GM23338 (cell line): ENCODE measurements around the gene ST8SIA4. TPM values are rescaled to one million over a fixed set of nuclear protein-coding genes. Genes with fewer than 3 reads are reported as not detected.

Source experiments
- ATAC-seq: fragments of 200-7000 bp; cut with Tn5 transposase; 3 replicates; pipeline ENCODE4 v1.9.1; 2020
- DNase-seq: peaks from one replicate; pipeline ENCODE4 v3.0.0-alpha.2; 2015; ENCODE audit warnings: low spot score
- H2AFZ ChIP-seq: fragments of 200-600 bp; sonication (generic); 2 replicates; pipeline ENCODE4 v1.8.0; 2016; ENCODE audit warnings: antibody characterized with exemption, mild to moderate bottlenecking, moderate library complexity
- H3F3A ChIP-seq: fragments of 200-600 bp; sonication (generic); replicated peaks from 2 replicates; pipeline ENCODE4 v1.8.0; 2017; ENCODE audit warnings: antibody characterized with exemption, mixed run types, low read depth
- H3K27ac ChIP-seq: fragments of 200-600 bp; sonication (generic); 2 replicates; pipeline ENCODE4 v1.6.1; 2016; ENCODE audit warnings: low read depth
- H3K27me3 ChIP-seq: fragments of 200-600 bp; sonication (generic); 2 replicates; pipeline ENCODE4 v1.8.0; 2016; ENCODE audit warnings: mild to moderate bottlenecking, mixed run types, moderate library complexity; ENCODE audit not compliant: insufficient read depth
- H3K36me3 ChIP-seq: fragments of 200-600 bp; sonication (generic); 2 replicates; pipeline ENCODE4 v1.8.0; 2016; ENCODE audit warnings: mild to moderate bottlenecking; ENCODE audit not compliant: insufficient read depth
- H3K4me1 ChIP-seq: fragments of 200-600 bp; sonication (generic); 2 replicates; pipeline ENCODE4 v1.8.0; 2016; ENCODE audit warnings: mild to moderate bottlenecking, moderate library complexity; ENCODE audit not compliant: insufficient read depth
- H3K4me2 ChIP-seq: fragments of 200-600 bp; sonication (generic); 2 replicates; pipeline ENCODE4 v1.7.1; 2017; ENCODE audit warnings: mixed run types
- H3K4me3 ChIP-seq: fragments of 200-600 bp; sonication (generic); 2 replicates; pipeline ENCODE4 v1.6.1; 2016; ENCODE audit warnings: mixed run types
- H3K79me2 ChIP-seq: fragments of 200-600 bp; sonication (generic); replicated peaks from 2 replicates; pipeline ENCODE4 v1.8.0; 2017; ENCODE audit warnings: mild to moderate bottlenecking; ENCODE audit not compliant: insufficient read depth
- H3K9me2 ChIP-seq: fragments of 200-600 bp; sonication (generic); 2 replicates; pipeline ENCODE4 v1.8.0; 2017; ENCODE audit not compliant: insufficient read depth
- H4K20me1 ChIP-seq: fragments of 200-600 bp; sonication (generic); replicated peaks from 2 replicates; pipeline ENCODE4 v1.8.0; 2017; ENCODE audit warnings: mild to moderate bottlenecking; ENCODE audit not compliant: insufficient read depth
- H3K27ac Mint-ChIP-seq: 2 replicates; pipeline ENCODE4 v1.8.0; 2020; ENCODE audit warnings: inconsistent platforms, mild to moderate bottlenecking, moderate library complexity, mixed read lengths
- H3K27me3 Mint-ChIP-seq: 3 replicates; pipeline ENCODE4 v1.8.0; 2022; ENCODE audit warnings: low read depth, mild to moderate bottlenecking, moderate library complexity, mixed read lengths, inconsistent platforms; ENCODE audit not compliant: insufficient read depth, poor library complexity
- H3K36me3 Mint-ChIP-seq: 3 replicates; pipeline ENCODE4 v1.8.0; 2021; ENCODE audit warnings: low read depth, mild to moderate bottlenecking, inconsistent platforms, moderate library complexity, mixed read lengths
- H3K4me1 Mint-ChIP-seq: 3 replicates; pipeline ENCODE4 v1.8.0; 2020; ENCODE audit warnings: mild to moderate bottlenecking, inconsistent platforms, mixed read lengths
- H3K4me3 Mint-ChIP-seq: 3 replicates; pipeline ENCODE4 v1.8.0; 2021; ENCODE audit warnings: moderate library complexity, mild to moderate bottlenecking, inconsistent platforms, mixed read lengths
- H3K9me3 Mint-ChIP-seq: 3 replicates; pipeline ENCODE4 v1.8.0; 2020; ENCODE audit warnings: moderate library complexity, mild to moderate bottlenecking, inconsistent platforms, mixed read lengths
- CREB1 ChIP-seq: fragments of 250-450 bp; sonication (Bioruptor Pico); IDR thresholded peaks from 2 replicates; pipeline ENCODE4 v1.5.0; 2020; ENCODE audit warnings: low read depth, mild to moderate bottlenecking, moderate library complexity
- EZH2 ChIP-seq: fragments of 200-600 bp; sonication (generic); IDR thresholded peaks from one replicate; pipeline ENCODE4 v1.8.0; 2017; ENCODE audit warnings: antibody characterized with exemption, mild to moderate bottlenecking, low read depth; ENCODE audit not compliant: unreplicated experiment
- EZH2phosphoT487 ChIP-seq: fragments of 200-600 bp; sonication (generic); IDR thresholded peaks from one replicate; pipeline ENCODE4 v1.8.1; 2018; ENCODE audit warnings: antibody characterized with exemption; ENCODE audit not compliant: unreplicated experiment
- JUNB ChIP-seq: IDR thresholded peaks from one replicate; pipeline ENCODE4 v1.6.1; 2016; ENCODE audit warnings: antibody characterized with exemption; ENCODE audit not compliant: unreplicated experiment
- NANOG ChIP-seq: IDR thresholded peaks from 2 replicates; pipeline ENCODE4 v1.6.1; 2016; ENCODE audit warnings: antibody characterized with exemption, borderline replicate concordance
- POLR2AphosphoS5 ChIP-seq: IDR thresholded peaks from 2 replicates; pipeline ENCODE4 v1.6.1; 2016; ENCODE audit warnings: antibody characterized with exemption, low read depth
- STAT1 ChIP-seq: IDR thresholded peaks from one replicate; pipeline ENCODE4 v1.6.1; 2016; ENCODE audit warnings: antibody characterized with exemption; ENCODE audit not compliant: unreplicated experiment
- ZNF114 ChIP-seq: fragments of 250-450 bp; sonication (Bioruptor Pico); IDR thresholded peaks from 2 replicates; pipeline ENCODE4 v1.5.0; 2020; ENCODE audit warnings: mild to moderate bottlenecking, moderate library complexity
- ZNF331 ChIP-seq: fragments of 250-450 bp; sonication (Bioruptor Pico); IDR thresholded peaks from 2 replicates; pipeline ENCODE4 v1.5.0; 2020; ENCODE audit warnings: low read depth, mild to moderate bottlenecking, moderate library complexity
- polyA plus RNA-seq: library from polyadenylated mRNA; unstranded; fragments of >200 nt; fragmentation: Nextera tagmentation; extraction: Ambion mirVana; gene quantifications from 2 replicates; pipeline ENCODE4 v1.2.1, GENCODE V29; 2016
- total RNA-seq: library from RNA; depleted of rRNA; stranded (reverse); fragments of >200 nt; shearing (Covaris generic); gene quantifications from 2 replicates; pipeline ENCODE4 v1.2.3, GENCODE V29; 2014
- TF ChIP-seq, protein P1 (sequence below): fragments of 250-450 bp; sonication (Bioruptor Pico); IDR thresholded peaks from 2 replicates; pipeline ENCODE4 v1.5.0; 2020; ENCODE audit warnings: mild to moderate bottlenecking, moderate library complexity
- TF ChIP-seq, protein P2 (sequence below): IDR thresholded peaks from 2 replicates; pipeline ENCODE4 v1.6.1; 2016; ENCODE audit warnings: antibody characterized with exemption
- TF ChIP-seq, protein P3 (sequence below): IDR thresholded peaks from one replicate; pipeline ENCODE4 v1.6.1; 2018; ENCODE audit warnings: antibody characterized with exemption; ENCODE audit not compliant: unreplicated experiment

ST8SIA4 gene
- total and polyA plus RNA-seq, 2 experiments from 2014 or later = 0.11 to 0.28 TPM

DNA sequence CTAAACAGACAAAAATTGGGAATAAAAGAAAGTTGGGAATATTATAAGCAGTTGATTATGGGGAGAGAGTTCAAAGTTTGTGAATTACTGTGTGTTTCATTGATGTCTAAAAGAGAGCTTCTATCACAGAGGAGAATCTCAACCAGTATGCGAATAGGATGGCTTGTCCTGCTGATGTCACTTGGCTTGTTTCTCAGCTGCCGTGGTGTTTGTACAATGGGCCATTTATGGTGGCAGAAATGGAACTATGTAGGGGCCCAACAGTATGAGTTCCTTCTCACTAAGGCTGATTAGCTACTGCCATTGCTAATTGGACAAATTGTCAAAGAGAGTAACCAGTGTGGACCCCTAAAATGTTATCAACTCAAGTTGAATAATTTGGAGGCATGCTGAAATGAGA, 103.9 kb downstream of the ST8SIA4 start (continued):
- TF ChIP-seq, protein P1, sequence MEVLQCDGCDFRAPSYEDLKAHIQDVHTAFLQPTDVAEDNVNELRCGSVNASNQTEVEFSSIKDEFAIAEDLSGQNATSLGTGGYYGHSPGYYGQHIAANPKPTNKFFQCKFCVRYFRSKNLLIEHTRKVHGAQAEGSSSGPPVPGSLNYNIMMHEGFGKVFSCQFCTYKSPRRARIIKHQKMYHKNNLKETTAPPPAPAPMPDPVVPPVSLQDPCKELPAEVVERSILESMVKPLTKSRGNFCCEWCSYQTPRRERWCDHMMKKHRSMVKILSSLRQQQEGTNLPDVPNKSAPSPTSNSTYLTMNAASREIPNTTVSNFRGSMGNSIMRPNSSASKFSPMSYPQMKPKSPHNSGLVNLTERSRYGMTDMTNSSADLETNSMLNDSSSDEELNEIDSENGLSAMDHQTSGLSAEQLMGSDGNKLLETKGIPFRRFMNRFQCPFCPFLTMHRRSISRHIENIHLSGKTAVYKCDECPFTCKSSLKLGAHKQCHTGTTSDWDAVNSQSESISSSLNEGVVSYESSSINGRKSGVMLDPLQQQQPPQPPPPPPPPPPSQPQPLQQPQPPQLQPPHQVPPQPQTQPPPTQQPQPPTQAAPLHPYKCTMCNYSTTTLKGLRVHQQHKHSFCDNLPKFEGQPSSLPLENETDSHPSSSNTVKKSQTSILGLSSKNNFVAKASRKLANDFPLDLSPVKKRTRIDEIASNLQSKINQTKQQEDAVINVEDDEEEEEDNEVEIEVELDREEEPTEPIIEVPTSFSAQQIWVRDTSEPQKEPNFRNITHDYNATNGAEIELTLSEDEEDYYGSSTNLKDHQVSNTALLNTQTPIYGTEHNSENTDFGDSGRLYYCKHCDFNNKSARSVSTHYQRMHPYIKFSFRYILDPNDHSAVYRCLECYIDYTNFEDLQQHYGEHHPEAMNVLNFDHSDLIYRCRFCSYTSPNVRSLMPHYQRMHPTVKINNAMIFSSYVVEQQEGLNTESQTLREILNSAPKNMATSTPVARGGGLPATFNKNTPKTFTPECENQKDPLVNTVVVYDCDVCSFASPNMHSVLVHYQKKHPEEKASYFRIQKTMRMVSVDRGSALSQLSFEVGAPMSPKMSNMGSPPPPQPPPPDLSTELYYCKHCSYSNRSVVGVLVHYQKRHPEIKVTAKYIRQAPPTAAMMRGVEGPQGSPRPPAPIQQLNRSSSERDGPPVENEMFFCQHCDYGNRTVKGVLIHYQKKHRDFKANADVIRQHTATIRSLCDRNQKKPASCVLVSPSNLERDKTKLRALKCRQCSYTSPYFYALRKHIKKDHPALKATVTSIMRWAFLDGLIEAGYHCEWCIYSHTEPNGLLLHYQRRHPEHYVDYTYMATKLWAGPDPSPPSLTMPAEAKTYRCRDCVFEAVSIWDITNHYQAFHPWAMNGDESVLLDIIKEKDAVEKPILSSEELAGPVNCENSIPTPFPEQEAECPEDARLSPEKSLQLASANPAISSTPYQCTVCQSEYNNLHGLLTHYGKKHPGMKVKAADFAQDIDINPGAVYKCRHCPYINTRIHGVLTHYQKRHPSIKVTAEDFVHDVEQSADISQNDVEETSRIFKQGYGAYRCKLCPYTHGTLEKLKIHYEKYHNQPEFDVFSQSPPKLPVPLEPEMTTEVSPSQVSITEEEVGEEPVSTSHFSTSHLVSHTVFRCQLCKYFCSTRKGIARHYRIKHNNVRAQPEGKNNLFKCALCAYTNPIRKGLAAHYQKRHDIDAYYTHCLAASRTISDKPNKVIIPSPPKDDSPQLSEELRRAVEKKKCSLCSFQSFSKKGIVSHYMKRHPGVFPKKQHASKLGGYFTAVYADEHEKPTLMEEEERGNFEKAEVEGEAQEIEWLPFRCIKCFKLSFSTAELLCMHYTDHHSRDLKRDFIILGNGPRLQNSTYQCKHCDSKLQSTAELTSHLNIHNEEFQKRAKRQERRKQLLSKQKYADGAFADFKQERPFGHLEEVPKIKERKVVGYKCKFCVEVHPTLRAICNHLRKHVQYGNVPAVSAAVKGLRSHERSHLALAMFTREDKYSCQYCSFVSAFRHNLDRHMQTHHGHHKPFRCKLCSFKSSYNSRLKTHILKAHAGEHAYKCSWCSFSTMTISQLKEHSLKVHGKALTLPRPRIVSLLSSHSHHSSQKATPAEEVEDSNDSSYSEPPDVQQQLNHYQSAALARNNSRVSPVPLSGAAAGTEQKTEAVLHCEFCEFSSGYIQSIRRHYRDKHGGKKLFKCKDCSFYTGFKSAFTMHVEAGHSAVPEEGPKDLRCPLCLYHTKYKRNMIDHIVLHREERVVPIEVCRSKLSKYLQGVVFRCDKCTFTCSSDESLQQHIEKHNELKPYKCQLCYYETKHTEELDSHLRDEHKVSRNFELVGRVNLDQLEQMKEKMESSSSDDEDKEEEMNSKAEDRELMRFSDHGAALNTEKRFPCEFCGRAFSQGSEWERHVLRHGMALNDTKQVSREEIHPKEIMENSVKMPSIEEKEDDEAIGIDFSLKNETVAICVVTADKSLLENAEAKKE = no peak
- TF ChIP-seq ZNF114 (no peak), CREB1 (CRISPR knock-in tag) (no peak), STAT1 (no peak), NANOG (no peak), EZH2phosphoT487 (no peak), JUNB (no peak), POLR2AphosphoS5 (no peak), EZH2 (no peak)
- TF ChIP-seq, protein P2, sequence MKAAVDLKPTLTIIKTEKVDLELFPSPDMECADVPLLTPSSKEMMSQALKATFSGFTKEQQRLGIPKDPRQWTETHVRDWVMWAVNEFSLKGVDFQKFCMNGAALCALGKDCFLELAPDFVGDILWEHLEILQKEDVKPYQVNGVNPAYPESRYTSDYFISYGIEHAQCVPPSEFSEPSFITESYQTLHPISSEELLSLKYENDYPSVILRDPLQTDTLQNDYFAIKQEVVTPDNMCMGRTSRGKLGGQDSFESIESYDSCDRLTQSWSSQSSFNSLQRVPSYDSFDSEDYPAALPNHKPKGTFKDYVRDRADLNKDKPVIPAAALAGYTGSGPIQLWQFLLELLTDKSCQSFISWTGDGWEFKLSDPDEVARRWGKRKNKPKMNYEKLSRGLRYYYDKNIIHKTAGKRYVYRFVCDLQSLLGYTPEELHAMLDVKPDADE = no peak

DNA sequence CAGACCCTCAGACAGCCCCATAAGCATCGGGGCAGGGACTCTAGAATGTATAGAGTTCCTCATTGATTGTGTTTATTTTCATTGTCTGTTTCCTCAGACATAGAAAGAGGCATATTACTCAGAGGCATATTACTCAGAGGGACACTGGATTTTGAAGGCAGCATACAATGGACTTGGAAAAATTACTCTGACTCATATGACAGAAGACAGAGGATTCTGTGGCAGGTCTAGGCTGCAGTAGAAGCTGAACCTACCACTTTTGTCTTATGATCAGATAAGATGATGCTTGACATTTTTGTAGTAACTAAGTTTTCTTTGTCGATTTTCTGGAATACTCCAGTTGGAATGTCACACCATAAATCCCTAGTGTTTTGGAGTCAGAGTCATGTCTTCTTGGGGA, 105.2 kb downstream of the ST8SIA4 start:
- H3K9me2 ChIP-seq = 0 out of 2 replicates have a peak, but pooled peaks cover 12% of the 10 kb centered on the region
- peaks cover 17% of the 10 kb centered on the region for H3K9me3 Mint-ChIP-seq
- no peaks in the 10 kb centered on the region for H4K20me1 ChIP-seq
- H3K27ac Mint-ChIP-seq = no peak overlapping the region
- H3K36me3 ChIP-seq = no peaks in the 10 kb centered on the region
- no peak overlapping the region for H3K4me3 ChIP-seq
- no peaks in the 10 kb centered on the region for H3K79me2 ChIP-seq
- H3K27me3 Mint-ChIP-seq = no peaks in the 10 kb centered on the region
- H3K4me3 Mint-ChIP-seq = no peak overlapping the region
- H3K27ac ChIP-seq = no peak overlapping the region
- no peak for DNase-seq
- H2AFZ ChIP-seq = no peak overlapping the region
- no peaks in the 10 kb centered on the region for H3K27me3 ChIP-seq
- H3F3A ChIP-seq = no peaks in the 10 kb centered on the region
- H3K4me1 ChIP-seq = no peaks in the 10 kb centered on the region
- ATAC-seq = no peak
- no peak overlapping the region for H3K4me2 ChIP-seq
- no peaks in the 10 kb centered on the region; the same call in 2 of the 3 replicates for H3K4me1 Mint-ChIP-seq
- H3K36me3 Mint-ChIP-seq = peaks cover under 1% of the 10 kb centered on the region
- TF ChIP-seq CREB1 (CRISPR knock-in tag) (no peak), ZNF114 (no peak), ZNF331 (CRISPR knock-in tag) (no peak), EZH2phosphoT487 (no peak), NANOG (no peak), JUNB (no peak), EZH2 (no peak), POLR2AphosphoS5 (no peak)
- TF ChIP-seq, protein P2 = no peak
- TF ChIP-seq, protein P3, sequence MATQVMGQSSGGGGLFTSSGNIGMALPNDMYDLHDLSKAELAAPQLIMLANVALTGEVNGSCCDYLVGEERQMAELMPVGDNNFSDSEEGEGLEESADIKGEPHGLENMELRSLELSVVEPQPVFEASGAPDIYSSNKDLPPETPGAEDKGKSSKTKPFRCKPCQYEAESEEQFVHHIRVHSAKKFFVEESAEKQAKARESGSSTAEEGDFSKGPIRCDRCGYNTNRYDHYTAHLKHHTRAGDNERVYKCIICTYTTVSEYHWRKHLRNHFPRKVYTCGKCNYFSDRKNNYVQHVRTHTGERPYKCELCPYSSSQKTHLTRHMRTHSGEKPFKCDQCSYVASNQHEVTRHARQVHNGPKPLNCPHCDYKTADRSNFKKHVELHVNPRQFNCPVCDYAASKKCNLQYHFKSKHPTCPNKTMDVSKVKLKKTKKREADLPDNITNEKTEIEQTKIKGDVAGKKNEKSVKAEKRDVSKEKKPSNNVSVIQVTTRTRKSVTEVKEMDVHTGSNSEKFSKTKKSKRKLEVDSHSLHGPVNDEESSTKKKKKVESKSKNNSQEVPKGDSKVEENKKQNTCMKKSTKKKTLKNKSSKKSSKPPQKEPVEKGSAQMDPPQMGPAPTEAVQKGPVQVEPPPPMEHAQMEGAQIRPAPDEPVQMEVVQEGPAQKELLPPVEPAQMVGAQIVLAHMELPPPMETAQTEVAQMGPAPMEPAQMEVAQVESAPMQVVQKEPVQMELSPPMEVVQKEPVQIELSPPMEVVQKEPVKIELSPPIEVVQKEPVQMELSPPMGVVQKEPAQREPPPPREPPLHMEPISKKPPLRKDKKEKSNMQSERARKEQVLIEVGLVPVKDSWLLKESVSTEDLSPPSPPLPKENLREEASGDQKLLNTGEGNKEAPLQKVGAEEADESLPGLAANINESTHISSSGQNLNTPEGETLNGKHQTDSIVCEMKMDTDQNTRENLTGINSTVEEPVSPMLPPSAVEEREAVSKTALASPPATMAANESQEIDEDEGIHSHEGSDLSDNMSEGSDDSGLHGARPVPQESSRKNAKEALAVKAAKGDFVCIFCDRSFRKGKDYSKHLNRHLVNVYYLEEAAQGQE = no peak
